Metanephros (tissue), 2 donors: Measurements from ENCODE around the gene KRTAP13-2. TPM values are rescaled to one million over a fixed set of nuclear protein-coding genes. Genes with fewer than 3 reads are reported as not detected.

Experiments
- small RNA-seq: library from RNA; depleted of rRNA; stranded (forward); fragments of <200 nt; gene quantifications from one replicate; pipeline ENCODE3, GENCODE V24; 2014; ENCODE audit warnings: low replicate concordance
- total RNA-seq: library from RNA; depleted of rRNA; stranded (reverse); fragments of >200 nt; gene quantifications from one replicate; pipeline ENCODE4 v1.2.3, GENCODE V29; 2014

Gene KRTAP13-2, protein sequence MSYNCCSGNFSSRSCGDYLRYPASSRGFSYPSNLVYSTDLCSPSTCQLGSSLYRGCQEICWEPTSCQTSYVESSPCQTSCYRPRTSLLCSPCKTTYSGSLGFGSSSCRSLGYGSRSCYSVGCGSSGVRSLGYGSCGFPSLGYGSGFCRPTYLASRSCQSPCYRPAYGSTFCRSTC
- total RNA-seq = not detected

GRCh38 chr21:30372139-30372770 is at the start of gene KRTAP13-2:
Gene KRTAP13-2, minus strand, starts transcription at chr21:30372271. Its CDS starts 58 bp downstream, at chr21:30372213.

GRCh38 chr21:30395731-30396130 is 23.7 kb upstream of the KRTAP13-2 start, which contains the start of gene KRTAP13-1:
Gene KRTAP13-1, plus strand, starts transcription at chr21:30396031. Its CDS starts 56 bp downstream, at chr21:30396087.

DNA sequence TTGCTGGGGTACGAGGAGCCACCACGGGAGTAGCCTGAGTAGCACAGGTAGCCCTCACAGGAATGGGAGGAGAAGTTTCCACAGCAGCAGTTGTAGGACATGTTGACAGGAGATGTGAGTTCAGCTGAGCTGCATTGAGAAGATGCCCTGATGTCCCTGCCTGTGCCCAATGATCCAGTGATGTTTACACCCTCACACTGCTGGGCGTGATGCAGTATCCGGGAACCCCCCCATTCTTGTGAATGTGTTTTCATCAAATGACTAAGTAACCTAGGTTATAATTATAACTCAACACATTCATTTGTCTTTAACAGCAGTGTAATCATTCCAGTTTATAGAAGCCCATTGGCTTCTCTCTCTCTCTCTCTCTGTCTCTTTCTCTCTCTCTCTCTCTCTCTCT is 23.6 kb downstream of the KRTAP13-2 start, which contains the start of gene KRTAP23-1:
KRTAP23-1 (minus strand) TSS at position 101 of the 400 bp plus-strand sequence; CDS start at position 101, 0 bp downstream.

DNA sequence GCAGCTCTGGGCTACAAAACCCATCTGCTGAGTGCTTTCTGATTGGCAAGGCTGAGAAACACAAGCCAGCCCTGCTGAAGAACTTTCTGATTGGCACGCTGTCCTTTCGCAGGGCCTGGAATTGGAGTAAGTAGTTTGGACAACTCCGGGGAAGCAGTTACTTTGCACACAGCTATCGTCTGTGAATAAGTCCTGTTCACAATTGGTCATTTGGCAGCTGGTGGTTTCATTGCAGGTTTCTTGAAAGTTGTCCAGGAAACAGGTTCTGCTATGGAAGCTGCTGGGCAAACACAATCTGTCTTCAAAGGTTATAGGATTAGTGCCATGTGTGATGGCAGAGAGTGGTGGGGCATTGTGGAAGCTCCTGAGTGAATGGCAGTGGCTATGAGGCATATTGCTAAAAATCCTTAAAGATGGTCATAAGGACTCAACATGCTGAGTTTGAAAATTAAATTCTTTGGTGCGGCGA is 34.8 kb downstream of the KRTAP13-2 start, which contains the start of gene KRTAP27-1:
KRTAP27-1 (minus strand) TSS at position 419 of the 469 bp plus-strand sequence; CDS start at position 393, 26 bp downstream.

Small RNAs within 50 kb of the gene (small RNA-seq; reads per million reads assigned to genes)
- not detected for gene KRTAP23-1
- gene MIR4327 = not detected

Other genes starting within 250 kb of the KRTAP13-2 start
- gene CLDN17, start 205.5 kb downstream of the KRTAP13-2 start, total RNA-seq = not detected
- gene CLDN8, start 156.2 kb downstream of the KRTAP13-2 start, total RNA-seq = 60.0 TPM
- gene KRTAP24-1, start 89.3 kb downstream of the KRTAP13-2 start, total RNA-seq = not detected
- gene KRTAP25-1, start 82.8 kb downstream of the KRTAP13-2 start, total RNA-seq = not detected
- gene KRTAP26-1, start 52.0 kb downstream of the KRTAP13-2 start, total RNA-seq = not detected
- gene KRTAP27-1, start 34.6 kb downstream of the KRTAP13-2 start, total RNA-seq = not detected
- gene KRTAP23-1, start 23.7 kb downstream of the KRTAP13-2 start, total RNA-seq = not detected
- gene KRTAP13-1, start 23.8 kb upstream of the KRTAP13-2 start, total RNA-seq = not detected
- not detected for gene KRTAP13-3, start 53.7 kb upstream of the KRTAP13-2 start, total RNA-seq
- not detected for gene KRTAP13-4, start 57.9 kb upstream of the KRTAP13-2 start, total RNA-seq
- gene KRTAP15-1, start 68.0 kb upstream of the KRTAP13-2 start, total RNA-seq = not detected
- gene KRTAP19-1, start 108.1 kb upstream of the KRTAP13-2 start, total RNA-seq = not detected
- not detected for gene KRTAP19-2, start 115.2 kb upstream of the KRTAP13-2 start, total RNA-seq
- not detected for gene KRTAP19-3, start 119.7 kb upstream of the KRTAP13-2 start, total RNA-seq
- gene KRTAP19-4, start 124.9 kb upstream of the KRTAP13-2 start, total RNA-seq = not detected
- gene KRTAP19-5, start 129.9 kb upstream of the KRTAP13-2 start, total RNA-seq = not detected
- not detected for gene KRTAP19-6, start 169.6 kb upstream of the KRTAP13-2 start, total RNA-seq
- gene KRTAP19-7, start 189.0 kb upstream of the KRTAP13-2 start, total RNA-seq = not detected
- not detected for gene KRTAP22-2, start 218.1 kb upstream of the KRTAP13-2 start, total RNA-seq
- gene KRTAP6-3, start 220.2 kb upstream of the KRTAP13-2 start, total RNA-seq = not detected
- gene KRTAP6-2, start 226.6 kb upstream of the KRTAP13-2 start, total RNA-seq = not detected
- gene KRTAP22-1, start 228.8 kb upstream of the KRTAP13-2 start, total RNA-seq = not detected
- gene KRTAP6-1, start 241.7 kb upstream of the KRTAP13-2 start, total RNA-seq = not detected
- gene KRTAP20-1, start 244.2 kb upstream of the KRTAP13-2 start, total RNA-seq = not detected
- not detected for gene KRTAP20-4, start 248.4 kb upstream of the KRTAP13-2 start, total RNA-seq